Measurements from ENCODE around the gene THSD7A. TPM values are rescaled to one million over a fixed set of nuclear protein-coding genes. Genes with fewer than 3 reads are reported as not detected.

Gene THSD7A
- total and polyA plus RNA-seq, 9 of the 15 experiments (the other 6 are each of a cell fraction or from before 2014, with no cell fraction given) = 0.01 to 0.02 TPM; not detected in 7

GRCh38 chr7:11786186-11786585 lies 45.8 kb downstream of the THSD7A start (continued):
- TF ChIP-seq, protein P1, sequence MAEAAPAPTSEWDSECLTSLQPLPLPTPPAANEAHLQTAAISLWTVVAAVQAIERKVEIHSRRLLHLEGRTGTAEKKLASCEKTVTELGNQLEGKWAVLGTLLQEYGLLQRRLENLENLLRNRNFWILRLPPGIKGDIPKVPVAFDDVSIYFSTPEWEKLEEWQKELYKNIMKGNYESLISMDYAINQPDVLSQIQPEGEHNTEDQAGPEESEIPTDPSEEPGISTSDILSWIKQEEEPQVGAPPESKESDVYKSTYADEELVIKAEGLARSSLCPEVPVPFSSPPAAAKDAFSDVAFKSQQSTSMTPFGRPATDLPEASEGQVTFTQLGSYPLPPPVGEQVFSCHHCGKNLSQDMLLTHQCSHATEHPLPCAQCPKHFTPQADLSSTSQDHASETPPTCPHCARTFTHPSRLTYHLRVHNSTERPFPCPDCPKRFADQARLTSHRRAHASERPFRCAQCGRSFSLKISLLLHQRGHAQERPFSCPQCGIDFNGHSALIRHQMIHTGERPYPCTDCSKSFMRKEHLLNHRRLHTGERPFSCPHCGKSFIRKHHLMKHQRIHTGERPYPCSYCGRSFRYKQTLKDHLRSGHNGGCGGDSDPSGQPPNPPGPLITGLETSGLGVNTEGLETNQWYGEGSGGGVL (CRISPR knock-in tag; IDR thresholded peaks at IDR 0.05) = no peak

DNA sequence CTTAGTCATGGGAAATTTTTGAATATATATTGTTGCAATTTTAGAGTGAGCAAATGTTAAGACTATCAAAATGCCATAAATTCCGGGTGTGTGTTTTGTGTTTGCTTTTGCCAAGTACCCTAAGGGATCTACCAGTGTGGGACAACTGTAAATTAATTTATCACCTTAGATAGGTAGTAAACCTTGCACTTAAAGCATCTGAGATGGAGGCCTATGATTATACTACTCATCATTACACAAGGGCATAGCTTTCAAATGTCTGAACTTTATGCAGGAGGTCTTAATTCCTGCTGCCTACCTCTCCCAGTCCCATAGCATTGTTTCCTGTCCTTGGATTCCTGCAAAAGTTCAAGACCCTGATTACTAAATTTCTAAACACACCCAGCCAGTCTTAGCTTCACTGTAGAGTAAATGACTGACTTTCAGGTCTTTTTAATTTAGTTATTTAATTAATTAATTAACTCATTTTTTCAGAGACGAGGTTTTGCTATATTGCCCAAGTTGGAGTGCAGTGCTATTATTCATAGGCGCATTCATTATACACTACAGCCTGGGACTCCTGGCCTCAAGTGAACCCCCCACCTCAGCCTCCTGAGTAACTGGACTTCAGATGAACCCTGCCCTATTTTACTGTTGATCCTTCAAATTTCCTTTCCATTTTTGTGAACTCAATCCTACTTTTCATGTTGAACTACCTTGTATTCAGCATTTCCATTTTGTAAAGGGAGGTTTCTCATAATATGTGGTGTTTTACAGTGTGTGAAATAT lies 47.0 kb downstream of the THSD7A start:
- Histone ChIP-seq H3K27ac (ENCODE audit: extremely low read depth, low read depth, low read length) (no peak overlapping the region), H3K27me3 (ENCODE audit: control insufficient read depth in 2 of 2, insufficient read depth in 2 of 2, low read length in 2 of 2) (no peaks in the 10 kb centered on the region), H3K9ac (ENCODE audit: insufficient read depth in 1 of 2, low read depth in 2 of 2, low read length in 2 of 2) (no peak overlapping the region), H3K79me2 (ENCODE audit: control insufficient read depth, insufficient read depth, low read length) (no peaks in the 10 kb centered on the region), H2AFZ (ENCODE audit: low read depth, low read length) (no peak overlapping the region), H3K4me2 (ENCODE audit: insufficient read depth, low read length) (no peak overlapping the region), H4K20me1 (replicated peaks; ENCODE audit: control insufficient read depth, insufficient read depth, low read length) (no peaks in the 10 kb centered on the region), H3K9me3 (replicated peaks; ENCODE audit: control insufficient read depth, insufficient read depth, low read depth, low read length) (peaks cover 1% of the 10 kb centered on the region; the same call in 1 of the 2 replicates), H3K36me3 (ENCODE audit: control insufficient read depth, insufficient read depth, low read length) (no peaks in the 10 kb centered on the region), H3K4me3 (no peak overlapping the region), H3K4me1 (replicated peaks in 1 of 2; ENCODE audit: control insufficient read depth in 2 of 2, insufficient read depth in 2 of 2, low read length in 2 of 2) (no peaks in the 10 kb centered on the region), H3K9me1 (ENCODE audit: control insufficient read depth, insufficient read depth, low read length) (no peaks in the 10 kb centered on the region)
- in situ Hi-C loops (cut with MboI) (no loop called here), intact Hi-C loops (cut with micrococcal nuclease) (no loop called here)
- 0% methylated on average over 3 of the region's 3 CpGs for WGBS (ENCODE audit: insufficient coverage, low coverage, missing lambda C conversion rate)
- no peak for DNase-seq (ENCODE audit: extremely low read depth in 1 of 4, low spot score in 3 of 4)
- no peak for FAIRE-seq
- ATAC-seq = no peak
- CTCF ChIA-PET (ENCODE audit: low intra/inter-chr PET ratio) = no interaction called here
- POLR2A ChIA-PET = no interaction called here
- TF ChIP-seq, protein P2, sequence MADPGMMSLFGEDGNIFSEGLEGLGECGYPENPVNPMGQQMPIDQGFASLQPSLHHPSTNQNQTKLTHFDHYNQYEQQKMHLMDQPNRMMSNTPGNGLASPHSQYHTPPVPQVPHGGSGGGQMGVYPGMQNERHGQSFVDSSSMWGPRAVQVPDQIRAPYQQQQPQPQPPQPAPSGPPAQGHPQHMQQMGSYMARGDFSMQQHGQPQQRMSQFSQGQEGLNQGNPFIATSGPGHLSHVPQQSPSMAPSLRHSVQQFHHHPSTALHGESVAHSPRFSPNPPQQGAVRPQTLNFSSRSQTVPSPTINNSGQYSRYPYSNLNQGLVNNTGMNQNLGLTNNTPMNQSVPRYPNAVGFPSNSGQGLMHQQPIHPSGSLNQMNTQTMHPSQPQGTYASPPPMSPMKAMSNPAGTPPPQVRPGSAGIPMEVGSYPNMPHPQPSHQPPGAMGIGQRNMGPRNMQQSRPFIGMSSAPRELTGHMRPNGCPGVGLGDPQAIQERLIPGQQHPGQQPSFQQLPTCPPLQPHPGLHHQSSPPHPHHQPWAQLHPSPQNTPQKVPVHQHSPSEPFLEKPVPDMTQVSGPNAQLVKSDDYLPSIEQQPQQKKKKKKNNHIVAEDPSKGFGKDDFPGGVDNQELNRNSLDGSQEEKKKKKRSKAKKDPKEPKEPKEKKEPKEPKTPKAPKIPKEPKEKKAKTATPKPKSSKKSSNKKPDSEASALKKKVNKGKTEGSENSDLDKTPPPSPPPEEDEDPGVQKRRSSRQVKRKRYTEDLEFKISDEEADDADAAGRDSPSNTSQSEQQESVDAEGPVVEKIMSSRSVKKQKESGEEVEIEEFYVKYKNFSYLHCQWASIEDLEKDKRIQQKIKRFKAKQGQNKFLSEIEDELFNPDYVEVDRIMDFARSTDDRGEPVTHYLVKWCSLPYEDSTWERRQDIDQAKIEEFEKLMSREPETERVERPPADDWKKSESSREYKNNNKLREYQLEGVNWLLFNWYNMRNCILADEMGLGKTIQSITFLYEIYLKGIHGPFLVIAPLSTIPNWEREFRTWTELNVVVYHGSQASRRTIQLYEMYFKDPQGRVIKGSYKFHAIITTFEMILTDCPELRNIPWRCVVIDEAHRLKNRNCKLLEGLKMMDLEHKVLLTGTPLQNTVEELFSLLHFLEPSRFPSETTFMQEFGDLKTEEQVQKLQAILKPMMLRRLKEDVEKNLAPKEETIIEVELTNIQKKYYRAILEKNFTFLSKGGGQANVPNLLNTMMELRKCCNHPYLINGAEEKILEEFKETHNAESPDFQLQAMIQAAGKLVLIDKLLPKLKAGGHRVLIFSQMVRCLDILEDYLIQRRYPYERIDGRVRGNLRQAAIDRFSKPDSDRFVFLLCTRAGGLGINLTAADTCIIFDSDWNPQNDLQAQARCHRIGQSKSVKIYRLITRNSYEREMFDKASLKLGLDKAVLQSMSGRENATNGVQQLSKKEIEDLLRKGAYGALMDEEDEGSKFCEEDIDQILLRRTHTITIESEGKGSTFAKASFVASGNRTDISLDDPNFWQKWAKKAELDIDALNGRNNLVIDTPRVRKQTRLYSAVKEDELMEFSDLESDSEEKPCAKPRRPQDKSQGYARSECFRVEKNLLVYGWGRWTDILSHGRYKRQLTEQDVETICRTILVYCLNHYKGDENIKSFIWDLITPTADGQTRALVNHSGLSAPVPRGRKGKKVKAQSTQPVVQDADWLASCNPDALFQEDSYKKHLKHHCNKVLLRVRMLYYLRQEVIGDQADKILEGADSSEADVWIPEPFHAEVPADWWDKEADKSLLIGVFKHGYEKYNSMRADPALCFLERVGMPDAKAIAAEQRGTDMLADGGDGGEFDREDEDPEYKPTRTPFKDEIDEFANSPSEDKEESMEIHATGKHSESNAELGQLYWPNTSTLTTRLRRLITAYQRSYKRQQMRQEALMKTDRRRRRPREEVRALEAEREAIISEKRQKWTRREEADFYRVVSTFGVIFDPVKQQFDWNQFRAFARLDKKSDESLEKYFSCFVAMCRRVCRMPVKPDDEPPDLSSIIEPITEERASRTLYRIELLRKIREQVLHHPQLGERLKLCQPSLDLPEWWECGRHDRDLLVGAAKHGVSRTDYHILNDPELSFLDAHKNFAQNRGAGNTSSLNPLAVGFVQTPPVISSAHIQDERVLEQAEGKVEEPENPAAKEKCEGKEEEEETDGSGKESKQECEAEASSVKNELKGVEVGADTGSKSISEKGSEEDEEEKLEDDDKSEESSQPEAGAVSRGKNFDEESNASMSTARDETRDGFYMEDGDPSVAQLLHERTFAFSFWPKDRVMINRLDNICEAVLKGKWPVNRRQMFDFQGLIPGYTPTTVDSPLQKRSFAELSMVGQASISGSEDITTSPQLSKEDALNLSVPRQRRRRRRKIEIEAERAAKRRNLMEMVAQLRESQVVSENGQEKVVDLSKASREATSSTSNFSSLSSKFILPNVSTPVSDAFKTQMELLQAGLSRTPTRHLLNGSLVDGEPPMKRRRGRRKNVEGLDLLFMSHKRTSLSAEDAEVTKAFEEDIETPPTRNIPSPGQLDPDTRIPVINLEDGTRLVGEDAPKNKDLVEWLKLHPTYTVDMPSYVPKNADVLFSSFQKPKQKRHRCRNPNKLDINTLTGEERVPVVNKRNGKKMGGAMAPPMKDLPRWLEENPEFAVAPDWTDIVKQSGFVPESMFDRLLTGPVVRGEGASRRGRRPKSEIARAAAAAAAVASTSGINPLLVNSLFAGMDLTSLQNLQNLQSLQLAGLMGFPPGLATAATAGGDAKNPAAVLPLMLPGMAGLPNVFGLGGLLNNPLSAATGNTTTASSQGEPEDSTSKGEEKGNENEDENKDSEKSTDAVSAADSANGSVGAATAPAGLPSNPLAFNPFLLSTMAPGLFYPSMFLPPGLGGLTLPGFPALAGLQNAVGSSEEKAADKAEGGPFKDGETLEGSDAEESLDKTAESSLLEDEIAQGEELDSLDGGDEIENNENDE (IDR thresholded peaks at IDR 0.05; ENCODE audit: low read depth, low read length) = no peak
- no peak for TF ChIP-seq TAF1 (IDR thresholded peaks at IDR 0.05; ENCODE audit: control insufficient read depth, extremely low read depth, insufficient read depth, low read length, severe bottlenecking)
- no TSS peak for BruUV-seq (replicated peaks)
